ENCODE measurements around the gene AHCTF1.

AHCTF1 gene, protein sequence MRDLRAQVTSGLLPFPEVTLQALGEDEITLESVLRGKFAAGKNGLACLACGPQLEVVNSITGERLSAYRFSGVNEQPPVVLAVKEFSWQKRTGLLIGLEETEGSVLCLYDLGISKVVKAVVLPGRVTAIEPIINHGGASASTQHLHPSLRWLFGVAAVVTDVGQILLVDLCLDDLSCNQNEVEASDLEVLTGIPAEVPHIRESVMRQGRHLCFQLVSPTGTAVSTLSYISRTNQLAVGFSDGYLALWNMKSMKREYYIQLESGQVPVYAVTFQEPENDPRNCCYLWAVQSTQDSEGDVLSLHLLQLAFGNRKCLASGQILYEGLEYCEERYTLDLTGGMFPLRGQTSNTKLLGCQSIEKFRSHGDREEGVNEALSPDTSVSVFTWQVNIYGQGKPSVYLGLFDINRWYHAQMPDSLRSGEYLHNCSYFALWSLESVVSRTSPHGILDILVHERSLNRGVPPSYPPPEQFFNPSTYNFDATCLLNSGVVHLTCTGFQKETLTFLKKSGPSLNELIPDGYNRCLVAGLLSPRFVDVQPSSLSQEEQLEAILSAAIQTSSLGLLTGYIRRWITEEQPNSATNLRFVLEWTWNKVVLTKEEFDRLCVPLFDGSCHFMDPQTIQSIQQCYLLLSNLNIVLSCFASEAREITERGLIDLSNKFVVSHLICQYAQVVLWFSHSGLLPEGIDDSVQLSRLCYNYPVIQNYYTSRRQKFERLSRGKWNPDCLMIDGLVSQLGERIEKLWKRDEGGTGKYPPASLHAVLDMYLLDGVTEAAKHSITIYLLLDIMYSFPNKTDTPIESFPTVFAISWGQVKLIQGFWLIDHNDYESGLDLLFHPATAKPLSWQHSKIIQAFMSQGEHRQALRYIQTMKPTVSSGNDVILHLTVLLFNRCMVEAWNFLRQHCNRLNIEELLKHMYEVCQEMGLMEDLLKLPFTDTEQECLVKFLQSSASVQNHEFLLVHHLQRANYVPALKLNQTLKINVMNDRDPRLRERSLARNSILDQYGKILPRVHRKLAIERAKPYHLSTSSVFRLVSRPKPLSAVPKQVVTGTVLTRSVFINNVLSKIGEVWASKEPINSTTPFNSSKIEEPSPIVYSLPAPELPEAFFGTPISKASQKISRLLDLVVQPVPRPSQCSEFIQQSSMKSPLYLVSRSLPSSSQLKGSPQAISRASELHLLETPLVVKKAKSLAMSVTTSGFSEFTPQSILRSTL (N-terminal part only)

DNA sequence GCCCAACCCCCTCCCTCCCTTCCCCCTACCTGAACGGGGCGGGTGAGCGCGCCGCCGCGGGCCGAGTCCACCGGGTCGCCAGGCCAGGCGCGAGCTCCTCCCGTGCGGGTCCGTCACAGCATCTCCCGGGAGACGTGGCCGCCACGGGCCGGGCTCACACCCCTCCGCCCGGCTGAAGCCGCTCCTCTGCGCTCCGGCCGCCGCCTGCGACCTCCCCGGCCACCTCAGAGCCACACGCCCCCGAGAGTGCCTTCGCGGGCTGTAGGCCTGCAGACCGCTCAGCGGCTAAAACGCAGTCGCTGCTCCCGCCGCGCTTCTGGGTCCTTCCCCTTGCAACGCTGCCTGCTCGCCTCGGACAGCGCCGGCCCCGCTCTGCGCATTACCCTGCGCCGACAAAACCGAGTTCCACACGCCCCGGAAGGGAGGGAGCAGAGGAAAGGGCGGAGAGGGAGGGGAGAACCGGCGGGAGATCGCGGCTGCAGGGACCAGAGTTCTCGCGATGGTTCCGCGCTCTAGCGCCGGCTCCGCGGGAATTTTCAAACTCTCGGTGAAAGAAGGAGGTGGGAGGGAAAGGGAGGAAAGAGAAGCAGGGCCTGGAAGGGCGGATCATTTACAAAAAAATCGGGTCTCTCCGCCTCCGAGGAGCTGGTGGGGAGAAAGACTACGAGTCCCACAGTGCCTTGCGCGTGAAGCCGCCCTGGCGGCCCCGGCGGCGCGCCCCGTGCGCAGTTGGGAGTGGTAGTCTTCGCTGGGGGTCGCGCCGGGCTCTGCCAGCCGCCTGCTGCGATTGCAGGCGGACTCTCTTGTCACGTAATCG, at the start of gene AHCTF1:
Gene AHCTF1, minus strand, starts transcription at position 400 of the 817 bp plus-strand sequence. CDS start 13,578 bp downstream, outside the sequence.
- DNase-seq: peak; percentile 98

DNA sequence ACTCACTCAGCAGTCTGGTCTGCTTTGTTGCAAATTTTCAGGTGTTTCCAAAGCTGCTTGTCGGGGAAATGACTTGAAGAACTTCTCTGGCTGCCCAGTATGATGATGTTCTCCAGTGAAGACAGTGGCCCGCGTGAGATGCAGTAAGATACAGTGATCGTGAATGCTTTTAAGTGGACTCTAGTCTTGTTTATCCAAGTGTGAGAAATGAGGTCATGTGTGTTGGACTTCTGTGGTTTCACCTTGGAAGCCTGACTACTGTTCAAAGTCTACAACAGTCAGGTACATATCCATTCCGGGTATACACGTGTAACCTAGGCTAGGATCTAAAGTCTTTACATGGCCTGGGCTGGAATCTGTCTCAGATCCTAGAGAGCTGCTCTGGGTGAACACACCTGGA, 47.0 kb upstream of the AHCTF1 start:
- no peak for DNase-seq

DNA sequence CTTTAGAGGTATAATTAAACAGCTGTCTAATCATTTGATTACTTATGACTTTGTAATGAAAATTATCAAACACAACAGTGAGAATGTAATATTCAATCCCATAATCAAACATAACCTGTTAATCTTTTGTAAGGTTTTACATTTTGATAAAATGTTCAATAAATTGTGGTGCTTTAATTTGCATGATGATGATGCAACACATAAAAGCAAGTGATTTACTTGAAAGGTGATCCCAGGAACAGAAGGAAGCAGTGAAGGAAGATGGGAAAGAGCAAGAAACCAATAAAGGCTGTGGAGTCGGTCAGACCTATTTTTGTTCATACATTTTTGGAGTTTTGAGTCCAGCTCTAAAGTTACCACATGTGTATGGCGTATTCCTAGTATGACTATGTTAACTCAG, 46.5 kb upstream of the AHCTF1 start:
- DNase-seq: no peak

GRCh38 chr1:246971969-246972368, 40.2 kb upstream of the AHCTF1 start:
- no peak for DNase-seq

DNA sequence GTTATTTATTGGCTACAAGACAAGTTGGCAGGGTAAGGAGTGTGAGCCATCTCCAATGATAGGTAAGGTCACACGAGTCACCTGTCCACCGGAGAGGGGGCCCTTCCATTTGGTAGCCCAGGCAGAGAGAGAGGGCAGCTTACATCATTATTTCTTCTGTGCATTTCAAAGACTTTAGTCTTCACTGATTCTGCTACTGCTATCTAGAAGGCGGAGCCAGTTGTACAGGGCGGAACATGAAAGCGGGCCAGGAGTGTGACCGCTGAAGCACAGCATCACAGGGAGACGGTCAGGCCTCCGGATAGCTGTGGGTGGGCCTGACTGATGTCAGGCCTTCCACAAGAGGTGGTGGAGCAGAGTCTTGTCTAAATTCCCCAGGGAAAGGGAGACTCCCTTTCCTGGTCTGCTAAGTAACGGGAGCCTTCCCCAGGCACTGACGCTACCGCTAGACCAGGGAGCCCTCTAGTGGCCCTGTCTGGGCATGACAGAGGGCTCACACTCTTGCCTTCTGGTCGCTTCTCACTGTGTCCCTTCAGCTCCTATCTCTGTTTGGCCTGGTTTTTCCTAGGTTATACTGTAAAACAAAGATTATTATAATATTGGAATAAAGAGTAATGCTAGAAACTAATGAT, 39.5 kb upstream of the AHCTF1 start:
- DNase-seq: no peak

GRCh38 chr1:246969621-246970020, 37.9 kb upstream of the AHCTF1 start:
- DNase-seq: no peak

DNA sequence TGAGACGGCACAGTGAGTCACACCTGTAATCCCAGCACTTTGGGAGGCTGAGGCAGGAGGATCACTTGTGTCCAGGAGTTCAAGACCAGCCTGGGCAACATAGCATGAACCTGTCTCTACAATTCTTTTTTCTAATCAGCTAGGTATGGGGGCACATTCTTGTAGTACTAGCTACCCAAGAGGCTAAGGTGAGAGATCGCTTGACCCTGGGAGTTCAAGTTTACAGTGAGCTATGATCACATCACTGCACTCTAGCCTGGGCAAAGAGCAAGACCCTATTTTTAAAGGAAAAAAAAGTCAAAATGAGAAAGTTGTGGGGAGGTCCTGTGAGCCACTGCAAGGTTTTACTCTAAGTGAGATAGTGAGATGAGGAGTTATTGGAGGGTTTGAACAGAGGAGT, 34.8 kb upstream of the AHCTF1 start:
- no peak for DNase-seq

DNA sequence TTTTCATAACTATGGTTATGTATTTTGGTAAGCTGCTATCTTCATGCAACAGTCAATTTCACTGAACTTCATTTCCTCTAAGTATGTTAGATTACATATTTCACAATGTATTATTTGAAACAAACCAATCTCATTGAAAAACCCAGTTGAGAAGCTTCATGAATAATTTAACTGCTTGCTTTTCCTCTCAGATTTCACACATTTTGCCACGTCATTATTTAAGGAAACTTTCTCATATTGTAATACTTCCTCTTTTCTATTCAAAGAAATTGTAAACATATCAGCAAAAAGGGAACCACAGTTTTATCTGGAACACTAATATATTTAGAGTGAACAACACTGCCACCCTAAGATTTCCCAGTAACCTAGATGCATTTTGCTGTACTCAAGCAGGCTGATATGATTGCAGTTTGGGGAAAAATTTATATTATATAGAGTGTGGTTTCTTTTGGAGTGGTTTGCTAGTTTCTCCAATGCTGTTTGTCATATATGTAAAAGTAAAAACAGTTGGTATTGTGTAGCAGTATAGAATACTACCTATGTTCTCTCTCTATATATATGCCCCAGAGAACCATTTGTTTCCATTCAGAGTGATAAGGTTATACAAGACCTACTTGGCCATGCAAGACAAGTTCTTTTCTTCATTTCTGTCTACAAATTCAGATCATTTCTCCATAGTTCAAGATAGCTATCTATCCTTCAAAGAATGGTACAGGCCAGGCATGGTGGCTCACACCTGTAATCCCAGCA, 28.4 kb upstream of the AHCTF1 start:
- DNase-seq: no peak

GRCh38 chr1:246954126-246954525, 22.4 kb upstream of the AHCTF1 start:
- DNase-seq: no peak

DNA sequence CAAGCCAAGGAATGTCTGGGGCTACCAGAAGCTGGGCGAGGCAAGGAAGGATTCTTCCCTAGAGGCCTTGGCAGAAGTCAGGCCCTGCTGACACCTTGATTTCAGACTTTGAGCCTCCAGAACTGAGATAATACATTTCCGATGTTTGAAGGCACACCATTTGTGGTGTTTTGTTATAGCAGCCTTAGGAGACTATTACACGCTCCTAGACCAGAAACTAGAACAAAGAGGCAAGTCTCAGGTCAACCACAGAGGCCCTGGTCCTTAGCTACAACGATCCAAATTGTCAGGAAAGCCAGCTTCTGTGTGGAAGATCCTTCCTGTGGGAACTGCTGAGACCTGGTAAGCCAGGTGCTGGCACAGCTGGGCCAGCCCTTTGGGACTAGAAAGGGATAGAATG, 19.7 kb upstream of the AHCTF1 start:
- DNase-seq: no peak

GRCh38 chr1:246949956-246950355, 18.2 kb upstream of the AHCTF1 start:
- no peak for DNase-seq

GRCh38 chr1:246947255-246947654, 15.5 kb upstream of the AHCTF1 start:
- DNase-seq: no peak

DNA sequence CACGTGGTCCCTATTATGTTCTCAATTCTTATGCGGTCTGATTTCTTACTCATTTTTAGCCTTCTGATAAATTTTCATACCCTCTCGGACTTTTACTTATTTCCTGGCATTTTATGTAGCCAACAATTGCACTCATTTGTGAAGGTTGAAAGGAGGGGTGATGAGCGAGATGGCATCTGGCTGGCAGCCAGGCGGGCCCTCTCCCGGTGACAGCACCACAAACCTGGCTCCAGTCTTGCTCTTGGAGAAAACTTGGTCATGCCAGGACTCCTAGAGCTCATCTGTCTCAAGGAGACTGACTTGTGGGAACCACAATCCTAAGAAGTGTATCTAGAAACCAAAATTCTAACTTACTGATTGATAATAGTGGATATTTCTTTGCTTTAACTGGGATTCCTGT, 14.6 kb upstream of the AHCTF1 start:
- no peak for DNase-seq

GRCh38 chr1:246934765-246935164, 3.0 kb upstream of the AHCTF1 start:
- no peak for DNase-seq

- DNase-seq: no peak
Measured at GRCh38 chr1:246933893-246934292, 2.1 kb upstream of the AHCTF1 start.

DNA sequence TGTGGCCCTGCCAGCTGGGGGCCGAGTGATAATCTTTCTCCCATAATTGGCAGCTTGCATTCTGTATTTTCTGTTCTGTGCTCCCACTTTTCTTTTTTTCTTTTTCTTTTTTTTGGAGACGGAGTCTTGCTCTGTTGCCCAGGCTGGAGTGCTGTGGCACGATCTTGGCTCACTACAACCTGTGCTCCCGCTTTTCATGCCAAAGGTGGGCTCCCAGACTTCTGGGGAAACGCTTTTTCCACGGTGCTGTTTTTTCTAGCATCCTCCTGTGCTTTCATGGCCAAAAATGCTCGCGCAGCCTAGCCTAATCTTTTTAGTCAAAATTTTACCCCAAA, 585 bp upstream of the AHCTF1 start:
- no peak for DNase-seq

DNA sequence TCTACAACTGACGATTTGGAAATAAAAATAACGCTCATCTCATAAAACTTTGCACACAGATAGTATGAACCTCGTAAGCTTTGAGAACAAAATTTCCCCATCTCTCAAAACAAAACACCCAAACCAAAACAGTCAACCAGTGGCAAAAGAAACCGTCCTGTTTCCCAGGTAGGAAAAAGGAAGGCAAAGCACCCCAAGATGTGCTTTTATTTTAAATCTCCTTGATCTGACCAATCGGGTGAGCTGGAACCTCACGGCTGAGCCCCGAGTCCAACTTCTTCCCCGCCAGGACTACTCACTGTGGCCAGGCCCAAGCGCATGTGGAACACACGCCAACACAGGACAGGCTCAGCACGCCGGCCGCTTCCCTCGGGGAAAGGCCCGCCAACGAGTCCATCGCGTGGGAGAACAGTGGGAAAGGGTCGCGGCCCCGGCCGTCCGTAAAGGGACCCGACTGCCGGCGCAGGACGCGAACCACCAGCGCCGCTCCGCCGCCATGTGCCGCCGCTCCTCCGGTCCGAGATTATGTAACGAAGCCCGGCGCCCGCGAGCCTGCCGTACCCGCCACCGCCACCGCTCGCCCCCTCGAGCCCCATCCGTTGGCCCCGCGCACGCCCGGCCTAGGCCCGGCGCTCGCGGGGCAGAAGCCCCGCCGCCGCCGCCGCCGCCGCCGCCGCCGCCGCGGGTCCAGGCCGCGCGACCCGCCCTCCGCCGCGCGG, 759 bp downstream of the AHCTF1 start:
- peak; percentile 47 for DNase-seq

GRCh38 chr1:246925997-246926626, 5.6 kb downstream of the AHCTF1 start:
- no peak for DNase-seq

DNA sequence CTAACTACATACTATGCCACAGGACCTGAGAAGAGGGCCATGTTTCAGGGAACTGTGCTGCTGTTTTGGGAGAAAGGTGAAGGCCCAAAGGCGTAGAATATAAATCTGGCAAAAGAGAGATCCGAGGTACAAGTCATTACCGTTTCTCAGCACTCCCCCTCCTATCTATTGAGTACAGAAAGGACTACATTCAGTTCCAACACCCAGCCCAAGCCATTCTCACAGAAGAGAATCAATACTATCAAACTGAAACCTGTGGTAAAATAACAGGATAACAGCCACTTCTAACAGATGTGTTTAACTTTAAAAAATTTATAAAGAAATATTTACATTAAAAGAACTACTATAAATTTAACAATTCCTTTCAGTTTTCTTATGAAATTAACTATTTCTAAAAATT, 7.8 kb downstream of the AHCTF1 start:
- DNase-seq: no peak

- no peak for DNase-seq
Measured at GRCh38 chr1:246923482-246923881, 8.3 kb downstream of the AHCTF1 start.
